Upper lobe of left lung (tissue), 4 donors: ENCODE measurements around the gene NXF1.

ENCODE experiments used
- CTCF ChIP-seq, 6 experiments: fragments of 450-650 bp in 4 of 6; fragments of 200-600 bp in 2 of 6; sonication (generic) in 2 of 6; IDR thresholded peaks; one replicate each; pipeline ENCODE4 v1.5.1; 2016 to 2019; ENCODE audit warnings: antibody characterized with exemption in 6 of 6
- EP300 ChIP-seq, 4 donors: sonication (generic); formaldehyde crosslinking; IDR thresholded peaks; one replicate each; pipeline ENCODE4 v1.5.1; 2017; ENCODE audit warnings: antibody characterized with exemption in 4 of 4, control low read depth in 2 of 4
- POLR2A ChIP-seq, 4 donors: fragments of 450-650 bp; IDR thresholded peaks; one replicate each; pipeline ENCODE4 v1.5.1; 2016 to 2017; ENCODE audit warnings: antibody characterized with exemption in 4 of 4, mild to moderate bottlenecking in 2 of 4

GRCh38 chr11:62842171-62842741 is 37.0 kb upstream of the NXF1 start:
- no peak for TF ChIP-seq POLR2A (IDR thresholded peaks at IDR 0.05)
- TF ChIP-seq CTCF (IDR thresholded peaks at IDR 0.05) = no peak
- no peak for TF ChIP-seq EP300 (IDR thresholded peaks at IDR 0.05)
